ENCODE results near the gene SRPRA. TPM values are rescaled to one million over a fixed set of nuclear protein-coding genes. Genes with fewer than 3 reads are reported as not detected.

The SRPRA gene
- total RNA-seq, 1 experiment from 2014 or later: 64.3 TPM

DNA sequence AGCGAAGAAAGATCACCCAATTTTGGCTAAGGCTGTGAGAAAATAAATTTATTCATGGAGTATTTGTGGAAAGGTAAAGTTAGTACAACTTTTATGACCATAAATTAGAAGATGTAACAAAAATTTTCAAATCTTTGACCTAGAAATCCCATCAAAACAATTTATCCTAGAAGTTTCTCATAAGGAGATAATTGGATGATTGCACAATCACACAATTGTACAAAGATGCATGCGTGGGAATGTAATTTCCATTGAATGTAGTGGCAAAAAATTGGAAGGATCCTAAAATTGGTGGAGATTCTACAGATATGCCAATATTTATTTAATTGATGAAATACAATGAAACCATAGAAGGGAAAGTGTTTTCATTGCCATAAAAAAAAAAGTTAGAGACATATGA lies 11.6 kb downstream of the SRPRA start:
- no peak for TF ChIP-seq CTCF (conservative IDR thresholded peaks at IDR 0.05)
- Histone ChIP-seq H3K9ac (ENCODE audit: extremely low read depth, insufficient read length, low read length) (no peak overlapping the region), H3K27ac (ENCODE audit: insufficient read length, low read depth, low read length) (no peak overlapping the region), H4K8ac (replicated peaks; ENCODE audit: insufficient read length, low read depth, low read length) (no peak overlapping the region), H2BK12ac (ENCODE audit: insufficient read length, low read depth, low read length) (no peak overlapping the region), H3K56ac (ENCODE audit: insufficient read length, low read depth, low read length) (no peak overlapping the region), H3K79me2 (ENCODE audit: insufficient read depth, low read length) (no peaks in the 10 kb centered on the region), H3K79me1 (ENCODE audit: insufficient read depth, low read depth, low read length, poor library complexity, severe bottlenecking) (no peaks in the 10 kb centered on the region), H3K4me2 (ENCODE audit: insufficient read depth, insufficient read length, low read length) (no peak overlapping the region), H4K91ac (ENCODE audit: insufficient read length, low read depth, low read length) (no peak overlapping the region), H2AFZ (ENCODE audit: low read length) (no peak overlapping the region), H3K9me3 (ENCODE audit: control insufficient read depth, low read depth, low read length) (no peaks in the 10 kb centered on the region), H3K14ac (ENCODE audit: insufficient read depth, low read length) (no peak overlapping the region), H3K4ac (ENCODE audit: low read depth, low read length) (no peak overlapping the region), H4K5ac (ENCODE audit: insufficient read length, low read depth, low read length) (no peak overlapping the region), H2BK120ac (ENCODE audit: low read depth, low read length, poor library complexity, severe bottlenecking) (no peak overlapping the region), H3K27me3 (ENCODE audit: insufficient read depth, low read length) (no peaks in the 10 kb centered on the region), H3K23ac (ENCODE audit: insufficient read length, low read depth, low read length) (no peak overlapping the region), H2AK5ac (ENCODE audit: insufficient read length, low read length) (no peak overlapping the region), H3K4me1 (ENCODE audit: insufficient read depth, low read length) (no peaks in the 10 kb centered on the region), H2BK5ac (ENCODE audit: insufficient read length, low read length) (no peak overlapping the region), H3K23me2 (ENCODE audit: insufficient read length, low read depth, low read length, poor library complexity, severe bottlenecking) (no peaks in the 10 kb centered on the region), H2BK15ac (ENCODE audit: low read depth, low read length) (no peak overlapping the region), H3K18ac (ENCODE audit: insufficient read length, low read depth, low read length) (no peak overlapping the region), H4K20me1 (ENCODE audit: control insufficient read depth, insufficient read depth, insufficient read length) (no peaks in the 10 kb centered on the region), H2BK20ac (ENCODE audit: low read depth, low read length, poor library complexity, severe bottlenecking) (no peak overlapping the region), H3T11ph (ENCODE audit: low read length) (no peak overlapping the region)
- Mint-ChIP-seq H3K4me3 (no peak overlapping the region), H3K27me3 (ENCODE audit: low read depth) (no peaks in the 10 kb centered on the region), H3K4me1 (no peaks in the 10 kb centered on the region), H3K9me3 (no peaks in the 10 kb centered on the region), H3K27ac (no peak overlapping the region), H3K36me3 (ENCODE audit: insufficient read depth in 1 of 3, low read depth in 3 of 3) (peaks cover 8 to 58% (median 39%) of the 10 kb centered on the region in 3 experiments; a peak in 5 of 7 replicates)
- DNase-seq: no peak
- no CpG with 5 or more reads among the region's 2 CpGs for WGBS (ENCODE audit: extremely low coverage, insufficient read length, low lambda C conversion rate)
